Subcutaneous adipose tissue (tissue), 4 donors: Measurements from ENCODE around the gene DNAI2. TPM values are rescaled to one million over a fixed set of nuclear protein-coding genes. Genes with fewer than 3 reads are reported as not detected.

Source experiments
- total RNA-seq, 4 donors: library from RNA; depleted of rRNA; stranded (reverse); fragments of >200 nt; gene quantifications; one replicate each; pipeline ENCODE4 v1.1.0, GENCODE V29; 2016
- TF ChIP-seq, protein P1 (sequence below): fragments of 450-650 bp; IDR thresholded peaks from one replicate; pipeline ENCODE4 v1.5.1; 2016; ENCODE audit warnings: low read depth, mild to moderate bottlenecking, control low read depth, antibody characterized with exemption, moderate library complexity

DNAI2 gene
- total RNA-seq, 4 donors from 2014 or later, result not detected

GRCh38 chr17:74314877-74315276 is 40.8 kb downstream of the DNAI2 start:
- TF ChIP-seq, protein P1, sequence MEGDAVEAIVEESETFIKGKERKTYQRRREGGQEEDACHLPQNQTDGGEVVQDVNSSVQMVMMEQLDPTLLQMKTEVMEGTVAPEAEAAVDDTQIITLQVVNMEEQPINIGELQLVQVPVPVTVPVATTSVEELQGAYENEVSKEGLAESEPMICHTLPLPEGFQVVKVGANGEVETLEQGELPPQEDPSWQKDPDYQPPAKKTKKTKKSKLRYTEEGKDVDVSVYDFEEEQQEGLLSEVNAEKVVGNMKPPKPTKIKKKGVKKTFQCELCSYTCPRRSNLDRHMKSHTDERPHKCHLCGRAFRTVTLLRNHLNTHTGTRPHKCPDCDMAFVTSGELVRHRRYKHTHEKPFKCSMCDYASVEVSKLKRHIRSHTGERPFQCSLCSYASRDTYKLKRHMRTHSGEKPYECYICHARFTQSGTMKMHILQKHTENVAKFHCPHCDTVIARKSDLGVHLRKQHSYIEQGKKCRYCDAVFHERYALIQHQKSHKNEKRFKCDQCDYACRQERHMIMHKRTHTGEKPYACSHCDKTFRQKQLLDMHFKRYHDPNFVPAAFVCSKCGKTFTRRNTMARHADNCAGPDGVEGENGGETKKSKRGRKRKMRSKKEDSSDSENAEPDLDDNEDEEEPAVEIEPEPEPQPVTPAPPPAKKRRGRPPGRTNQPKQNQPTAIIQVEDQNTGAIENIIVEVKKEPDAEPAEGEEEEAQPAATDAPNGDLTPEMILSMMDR, result no peak

DNA sequence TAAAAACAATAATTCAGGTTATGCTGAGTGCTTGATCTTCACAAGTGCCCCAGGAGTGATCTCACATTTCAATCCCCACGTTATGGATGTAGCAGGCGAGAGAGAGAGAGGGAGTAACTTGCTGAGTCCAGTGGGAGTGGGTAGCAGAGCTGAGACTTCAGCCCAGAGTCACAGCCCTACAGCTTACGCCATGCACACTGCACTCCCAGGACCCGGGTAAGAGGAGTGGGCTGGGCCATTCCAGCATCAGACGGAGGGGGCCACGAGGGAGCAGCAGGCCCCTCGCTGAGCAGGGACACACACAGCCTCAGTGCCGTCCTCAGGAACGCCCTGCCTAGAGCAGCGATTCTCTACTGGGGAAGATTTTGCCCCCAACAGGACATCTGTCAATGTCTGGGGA is 42.2 kb downstream of the DNAI2 start:
- TF ChIP-seq, protein P1, result no peak

DNA sequence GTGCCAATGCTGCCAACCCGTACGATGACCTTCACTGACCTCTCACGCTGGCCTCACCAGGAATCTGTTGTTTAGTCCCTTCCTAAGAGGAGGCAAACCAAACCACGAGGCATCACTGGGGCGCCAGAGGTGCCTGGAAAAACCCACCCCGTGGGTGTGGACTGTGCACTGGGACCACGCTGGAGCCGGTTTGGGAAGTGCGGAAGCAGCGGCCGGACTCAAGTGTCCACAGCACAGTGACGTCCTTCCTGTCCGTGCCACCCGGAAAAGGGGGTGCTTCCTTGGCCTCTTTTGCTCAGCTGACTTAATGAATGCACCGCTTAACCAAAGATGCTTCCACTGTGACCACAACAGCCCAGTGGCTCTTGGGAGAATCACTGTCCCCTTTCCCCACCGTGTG is 43.0 kb downstream of the DNAI2 start:
- TF ChIP-seq, protein P1, result no peak

DNA sequence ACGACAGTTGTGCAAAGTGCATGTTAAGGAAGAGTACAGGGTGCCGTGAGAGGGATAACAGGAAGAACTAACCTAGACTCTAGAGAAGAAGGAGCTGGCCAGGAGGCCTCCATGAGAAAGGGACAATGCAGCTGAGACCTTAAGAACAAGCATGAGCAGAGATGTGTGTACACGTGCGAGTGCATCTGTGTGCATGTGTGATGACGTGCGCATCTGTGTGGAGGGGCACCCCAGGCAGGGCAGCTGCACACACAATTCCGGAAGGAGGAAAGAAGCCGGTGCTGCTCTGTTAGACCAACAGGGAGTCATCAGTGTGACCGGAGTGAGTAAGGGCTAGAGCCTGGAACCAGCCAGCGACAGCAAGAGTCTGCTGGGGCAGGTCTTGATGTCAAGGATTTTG is 44.4 kb downstream of the DNAI2 start:
- TF ChIP-seq, protein P1, result no peak

- TF ChIP-seq, protein P1, result no peak
Measured at GRCh38 chr17:74324521-74324920, 50.5 kb downstream of the DNAI2 start.

DNA sequence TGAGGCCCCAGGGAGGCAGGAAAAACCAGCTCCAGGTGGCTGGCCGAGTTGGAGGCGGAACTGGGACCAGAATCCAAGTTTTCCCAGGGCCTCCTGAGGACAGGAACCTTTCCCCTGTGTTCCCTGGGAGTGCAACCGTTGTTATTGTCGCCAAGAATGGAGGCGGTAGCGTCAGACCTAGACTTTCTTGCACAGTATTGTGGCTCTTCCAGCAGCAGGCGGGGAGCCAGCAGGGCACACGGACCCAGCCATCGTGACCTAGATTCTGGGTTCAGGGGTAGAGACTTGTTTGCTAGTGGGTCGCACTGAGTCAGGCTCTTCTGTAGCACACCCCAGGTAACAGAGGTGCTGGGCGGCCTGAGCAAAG is 51.3 kb downstream of the DNAI2 start:
- TF ChIP-seq, protein P1, result no peak

- TF ChIP-seq, protein P1, result no peak
Measured at GRCh38 chr17:74325743-74326379, 51.8 kb downstream of the DNAI2 start, which contains the start of gene KIF19. Gene KIF19, plus strand, starts transcription at chr17:74326226. Its CDS starts 124 bp downstream, at chr17:74326350.
